GM19455 (cell line): ENCODE results near the gene ENPP7.

Source experiments
- ATAC-seq: cut with Tn5 transposase; IDR thresholded peaks from one replicate; pipeline ENCODE4 v1.9.1; 2021; ENCODE audit not compliant: unreplicated experiment

Gene ENPP7, protein sequence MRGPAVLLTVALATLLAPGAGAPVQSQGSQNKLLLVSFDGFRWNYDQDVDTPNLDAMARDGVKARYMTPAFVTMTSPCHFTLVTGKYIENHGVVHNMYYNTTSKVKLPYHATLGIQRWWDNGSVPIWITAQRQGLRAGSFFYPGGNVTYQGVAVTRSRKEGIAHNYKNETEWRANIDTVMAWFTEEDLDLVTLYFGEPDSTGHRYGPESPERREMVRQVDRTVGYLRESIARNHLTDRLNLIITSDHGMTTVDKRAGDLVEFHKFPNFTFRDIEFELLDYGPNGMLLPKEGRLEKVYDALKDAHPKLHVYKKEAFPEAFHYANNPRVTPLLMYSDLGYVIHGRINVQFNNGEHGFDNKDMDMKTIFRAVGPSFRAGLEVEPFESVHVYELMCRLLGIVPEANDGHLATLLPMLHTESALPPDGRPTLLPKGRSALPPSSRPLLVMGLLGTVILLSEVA

GRCh38 chr17:79730769-79731483 lies at the start of gene ENPP7:
ENPP7 (plus strand) TSS chr17:79730943; CDS start chr17:79731140, 197 bp downstream.
- ATAC-seq: no peak

- ATAC-seq: no peak
Observed at GRCh38 chr17:79681101-79681621, 49.6 kb upstream of the ENPP7 start.

DNA sequence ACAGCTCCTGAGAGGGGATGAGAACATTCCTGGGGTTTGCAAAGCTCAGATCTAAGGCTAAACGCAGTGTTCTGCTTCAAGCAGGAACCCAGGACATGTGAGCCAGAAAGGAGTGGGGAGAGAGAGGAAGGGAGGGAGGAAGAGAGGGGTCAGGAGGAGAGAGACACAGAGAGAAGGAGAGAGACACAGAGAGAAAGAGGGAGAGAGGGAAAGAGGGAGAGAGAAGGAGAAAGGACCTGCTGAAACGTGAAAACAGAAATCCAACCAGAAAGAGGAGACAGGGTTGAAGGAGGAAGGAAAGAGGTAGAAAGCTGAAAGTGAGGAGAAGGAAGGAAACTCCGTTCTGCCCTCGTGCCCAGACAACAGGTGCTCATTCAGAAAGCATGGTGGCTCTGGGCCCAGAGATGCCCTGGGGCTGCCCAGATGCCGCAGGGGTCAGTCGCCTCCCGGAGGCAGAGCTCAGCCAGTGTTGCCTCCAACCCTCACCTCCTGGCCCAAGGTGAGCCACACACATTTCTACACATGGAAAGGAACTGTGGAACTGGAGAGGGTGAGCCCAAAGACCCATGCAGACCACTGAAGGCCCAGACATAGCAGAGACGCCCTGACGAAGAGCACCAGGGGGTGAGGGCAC lies 49.0 kb upstream of the ENPP7 start:
- ATAC-seq: no peak

- ATAC-seq: no peak
Observed at GRCh38 chr17:79683365-79683764, 47.4 kb upstream of the ENPP7 start.

DNA sequence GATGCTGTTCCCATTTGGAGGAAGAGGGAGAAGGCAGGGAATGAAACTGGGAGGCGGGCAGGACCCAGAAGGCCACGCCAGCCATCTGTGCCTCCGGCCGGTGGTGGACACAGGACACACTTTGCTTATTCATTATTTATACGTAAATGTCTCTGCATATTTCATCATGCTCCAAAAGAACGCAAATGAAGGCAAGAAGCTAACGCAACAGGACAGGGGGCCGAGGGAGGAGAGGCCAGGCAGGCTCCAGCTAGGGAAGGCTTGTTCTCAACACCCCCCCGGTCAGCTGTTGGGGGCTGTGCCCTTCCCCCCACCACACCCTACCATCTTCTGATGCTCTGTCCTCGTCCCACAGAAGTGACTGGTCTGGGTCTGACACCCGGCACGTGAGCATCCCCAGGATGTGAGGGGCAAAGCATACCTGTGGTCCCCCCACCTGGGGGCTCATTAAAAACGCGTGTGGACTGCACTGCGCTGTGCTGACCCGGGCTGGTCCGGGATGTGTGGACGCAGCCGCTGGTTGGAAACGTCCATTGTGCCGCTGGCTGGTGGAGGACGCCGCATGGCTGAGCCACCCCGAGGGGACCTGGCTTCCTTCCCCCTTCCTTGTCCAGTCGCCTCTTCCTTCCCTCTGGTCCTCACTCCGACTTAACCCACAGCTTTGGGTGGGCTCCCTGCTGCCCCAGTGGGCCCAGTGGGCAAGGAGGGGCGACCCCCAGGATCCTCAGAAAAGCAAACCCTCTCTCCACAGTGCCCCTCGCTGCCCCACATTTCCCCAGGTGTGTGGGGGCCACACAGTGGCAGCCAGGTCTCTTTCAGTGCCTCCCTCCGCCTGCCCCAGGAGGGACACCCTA lies 46.4 kb upstream of the ENPP7 start:
- ATAC-seq: no peak

DNA sequence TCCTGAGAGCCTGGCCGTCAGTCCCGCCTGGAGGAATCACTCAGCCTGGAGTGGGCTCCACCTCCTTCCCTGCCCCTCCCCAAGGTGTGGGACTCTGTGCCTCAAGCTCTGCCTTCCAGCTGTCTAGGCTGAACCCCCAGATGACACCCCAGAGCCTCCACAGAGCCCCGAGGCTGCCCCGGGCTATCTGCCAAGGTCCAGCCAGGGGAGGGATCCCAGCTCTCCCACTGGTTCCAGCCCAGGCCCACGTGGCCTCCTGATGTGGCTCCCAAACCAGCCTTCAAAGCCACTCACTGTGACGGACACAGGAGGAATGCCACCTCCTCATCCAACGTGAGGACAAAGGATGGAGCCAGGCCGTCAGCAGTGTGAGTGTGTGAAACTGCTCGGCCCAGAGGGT lies 45.6 kb upstream of the ENPP7 start:
- ATAC-seq: no peak

- ATAC-seq: no peak
Observed at GRCh38 chr17:79686476-79686875, 44.3 kb upstream of the ENPP7 start.

GRCh38 chr17:79690466-79690865 lies 40.3 kb upstream of the ENPP7 start:
- ATAC-seq: no peak

- ATAC-seq: no peak
Observed at GRCh38 chr17:79690988-79691836, 39.5 kb upstream of the ENPP7 start.

DNA sequence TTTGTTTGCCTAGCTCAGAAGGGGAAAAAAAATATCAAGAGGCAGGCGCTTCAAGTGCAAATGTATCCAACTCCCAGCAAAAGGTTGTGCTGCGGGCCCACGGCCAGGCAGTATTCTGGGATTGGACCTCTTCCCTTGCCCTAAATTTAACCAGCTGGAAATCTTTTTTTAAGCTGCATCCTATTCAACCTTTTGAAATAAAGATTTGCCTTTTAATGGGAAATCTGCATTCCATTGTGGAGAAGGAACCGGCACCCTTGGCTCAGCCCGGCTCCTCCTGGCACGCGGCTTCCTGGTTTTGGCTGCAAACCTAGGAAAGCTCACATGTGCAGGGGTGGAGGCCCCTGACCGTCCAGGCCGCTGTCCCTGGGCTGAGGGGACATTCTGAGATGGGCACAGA lies 38.8 kb upstream of the ENPP7 start:
- ATAC-seq: no peak

DNA sequence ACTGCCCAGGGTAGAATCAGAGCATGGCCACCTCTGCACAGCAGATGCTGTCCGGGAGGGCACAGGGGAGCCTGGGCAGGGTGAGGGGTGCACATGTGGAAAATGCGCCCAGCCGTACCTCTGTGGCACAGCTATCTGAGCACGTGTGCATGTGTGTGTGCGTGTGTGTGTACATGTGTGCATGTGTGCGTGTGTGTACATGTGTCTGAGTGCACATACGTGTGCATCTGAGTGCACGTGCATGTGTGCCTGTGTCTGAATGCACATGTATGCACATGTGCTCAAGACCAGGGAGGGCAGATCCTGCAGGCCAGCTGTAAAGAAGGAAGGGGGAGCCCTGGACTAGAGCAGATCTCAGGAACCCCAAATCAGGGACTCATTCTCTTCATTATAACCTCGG lies 37.3 kb upstream of the ENPP7 start:
- ATAC-seq: no peak

GRCh38 chr17:79695293-79695790 lies 35.4 kb upstream of the ENPP7 start:
- ATAC-seq: no peak

DNA sequence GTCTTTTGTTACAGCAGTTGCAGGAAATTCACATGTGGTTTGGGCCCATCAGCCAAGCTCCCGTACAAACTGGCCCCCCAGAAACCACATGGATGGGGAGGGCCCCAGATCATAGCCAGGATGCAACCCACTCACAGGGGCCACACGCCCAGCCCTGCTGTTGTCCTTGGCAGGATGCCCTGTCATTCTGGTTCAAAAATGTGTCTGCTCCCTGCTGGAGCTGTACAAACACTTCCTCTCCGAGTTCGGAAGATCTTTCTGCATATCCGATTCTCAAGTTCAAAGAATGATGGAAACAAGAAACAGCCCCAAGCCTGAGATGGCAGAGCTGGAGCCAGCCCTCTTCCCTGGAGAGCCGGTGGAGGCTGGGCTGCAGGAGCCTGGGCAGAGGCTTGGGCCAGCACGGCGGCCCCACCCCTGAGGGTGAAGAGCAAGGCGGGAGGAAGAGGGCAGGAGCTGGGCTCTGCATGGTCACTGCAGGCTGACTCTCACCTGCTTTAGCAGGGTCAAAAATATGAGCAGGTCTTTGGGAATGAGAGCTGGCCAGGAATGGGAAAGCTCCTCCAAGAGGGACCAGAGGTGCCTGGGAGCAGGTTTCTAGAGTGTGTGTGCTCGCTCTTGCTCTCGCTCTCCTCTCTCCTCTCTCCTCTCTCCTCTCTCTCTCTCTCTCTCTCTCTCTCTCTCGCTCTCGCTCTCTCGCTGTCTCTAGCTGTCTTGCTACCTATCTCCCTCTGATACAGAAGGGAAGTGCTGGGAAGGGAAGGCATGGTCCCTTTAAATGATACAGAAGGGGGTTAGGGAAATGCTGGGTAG lies 34.7 kb upstream of the ENPP7 start:
- ATAC-seq: no peak

DNA sequence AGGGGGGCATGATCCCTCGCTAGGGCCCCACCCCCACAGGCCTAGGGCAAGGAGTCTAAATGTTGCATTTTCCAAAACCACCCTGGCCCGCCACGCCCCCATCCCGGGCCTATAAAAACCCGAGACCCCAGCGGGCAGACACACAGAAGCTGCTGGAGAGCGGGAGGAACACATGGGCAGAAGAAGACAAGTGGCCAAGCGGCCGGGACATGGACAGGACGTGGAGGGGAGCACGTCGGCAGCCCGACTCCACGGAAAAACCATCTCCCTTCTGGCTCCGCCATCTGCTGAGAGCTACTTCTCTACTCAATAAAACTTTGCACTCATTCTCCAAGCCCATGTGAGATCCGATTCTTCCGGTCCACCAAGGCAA lies 34.1 kb upstream of the ENPP7 start:
- no peak for ATAC-seq

DNA sequence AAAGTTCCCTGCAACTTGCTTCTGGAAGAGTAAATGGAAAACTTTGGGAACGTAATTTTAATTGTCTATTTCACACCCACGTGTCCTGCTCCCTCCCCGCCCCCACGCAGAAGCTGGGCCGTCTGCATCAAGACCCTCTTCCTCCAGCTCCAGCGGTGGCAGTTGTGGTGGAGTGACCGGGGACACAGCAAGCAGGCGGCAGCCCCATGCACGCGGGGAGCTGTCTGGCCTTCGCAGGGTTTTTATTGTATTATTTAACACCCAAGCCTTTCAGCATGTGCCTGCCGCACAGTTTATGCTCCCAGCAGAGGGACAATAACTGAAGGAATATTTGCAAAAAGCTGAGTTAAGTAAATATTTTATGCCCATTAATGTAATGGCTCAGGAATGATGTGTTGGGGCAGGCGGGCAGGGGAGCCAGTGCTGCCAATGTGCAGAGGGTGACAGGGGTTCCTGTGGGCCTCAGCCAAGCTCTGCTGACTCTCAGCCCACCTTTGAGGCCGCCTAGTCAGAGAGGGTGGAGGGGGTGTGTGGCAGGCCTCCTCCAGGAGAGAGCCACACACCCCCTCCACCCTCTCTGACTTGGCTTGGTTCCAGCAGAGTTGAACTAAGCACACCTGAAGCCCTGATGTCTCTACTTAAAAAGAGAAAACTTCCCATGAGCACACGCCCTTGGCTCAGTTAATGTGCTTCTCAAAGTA lies 32.4 kb upstream of the ENPP7 start:
- no peak for ATAC-seq

DNA sequence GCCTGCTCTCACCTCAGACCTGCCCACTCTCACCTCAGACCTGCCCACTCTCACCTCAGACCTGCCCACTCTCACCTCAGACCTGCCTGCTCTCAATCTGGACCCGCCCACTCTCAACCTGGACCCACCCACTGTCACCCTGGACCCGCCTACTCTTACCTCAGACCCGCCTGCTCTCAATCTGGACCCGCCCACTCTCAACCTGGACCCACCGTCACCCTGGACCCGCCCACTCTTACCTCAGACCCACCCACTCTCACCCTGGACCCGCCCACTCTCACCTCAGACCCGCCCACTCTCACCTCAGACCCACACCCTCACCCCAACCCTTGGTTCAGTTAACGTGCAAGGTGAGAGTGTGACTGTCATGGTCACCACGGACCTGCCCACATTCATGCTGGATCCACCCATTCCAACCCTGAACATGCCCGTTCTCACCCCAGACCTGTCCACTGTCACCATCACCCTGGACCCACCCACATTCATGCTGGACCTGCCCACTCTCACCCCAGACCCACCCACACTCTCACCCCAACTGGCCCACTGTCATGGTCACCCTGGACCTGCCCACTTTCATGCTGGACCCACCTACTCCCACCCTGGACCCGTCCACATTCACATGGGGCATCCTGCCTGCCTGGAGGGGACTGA lies 31.2 kb upstream of the ENPP7 start:
- no peak for ATAC-seq

- no peak for ATAC-seq
Observed at GRCh38 chr17:79700592-79700991, 30.2 kb upstream of the ENPP7 start.

DNA sequence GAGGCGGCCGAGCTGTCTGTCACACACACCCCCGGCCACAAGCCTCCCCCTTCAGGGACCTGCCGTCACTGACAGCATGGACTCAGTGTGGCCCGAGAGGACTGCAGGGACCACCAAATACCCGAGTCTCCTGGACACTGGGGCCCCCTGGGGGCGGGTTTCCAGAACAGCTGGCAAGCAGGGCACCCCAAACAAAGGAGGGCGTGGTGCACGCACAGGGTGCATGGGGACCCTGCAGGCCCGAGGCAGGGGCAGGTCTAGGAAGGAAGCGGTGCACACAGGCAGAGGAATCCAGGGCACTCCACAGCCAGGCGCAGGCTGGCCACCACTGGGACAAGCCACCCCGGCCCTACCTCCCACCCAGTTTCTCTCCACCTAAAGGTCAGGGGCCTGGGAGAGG lies 28.7 kb upstream of the ENPP7 start:
- no peak for ATAC-seq
